H9 (cell line): ENCODE results near the gene MED10. TPM values are rescaled to one million over a fixed set of nuclear protein-coding genes. Genes with fewer than 3 reads are reported as not detected.

Experiments used
- DNase-seq: peaks from one replicate; pipeline ENCODE4 v3.0.0-alpha.2; 2017
- H2AFZ ChIP-seq: one replicate; pipeline ENCODE4 v1.6.1; 2013; ENCODE audit warnings: mild to moderate bottlenecking, low read length, control low read depth, moderate library complexity
- H2AK5ac ChIP-seq: 2 replicates; pipeline ENCODE4 v1.6.1; 2013; ENCODE audit warnings: low read length, control low read depth, mixed read lengths; ENCODE audit not compliant: insufficient read length
- H2BK120ac ChIP-seq: one replicate; pipeline ENCODE4 v1.6.1; 2013; ENCODE audit warnings: low read depth, mild to moderate bottlenecking, low read length, control low read depth, inconsistent platforms; ENCODE audit not compliant: poor library complexity, severe bottlenecking
- H2BK12ac ChIP-seq: 2 replicates; pipeline ENCODE4 v1.6.1; 2013; ENCODE audit warnings: low read length, control low read depth, mixed read lengths, low read depth; ENCODE audit not compliant: insufficient read length
- H2BK15ac ChIP-seq: 2 replicates; pipeline ENCODE4 v1.6.1; 2013; ENCODE audit warnings: low read depth, low read length, control low read depth
- H2BK20ac ChIP-seq: one replicate; pipeline ENCODE4 v1.6.1; 2013; ENCODE audit warnings: low read depth, mild to moderate bottlenecking, low read length, control low read depth, inconsistent platforms; ENCODE audit not compliant: poor library complexity, severe bottlenecking
- H2BK5ac ChIP-seq: 2 replicates; pipeline ENCODE4 v1.6.1; 2013; ENCODE audit warnings: low read length, control low read depth, mixed read lengths; ENCODE audit not compliant: insufficient read length
- H3K14ac ChIP-seq: 2 replicates; pipeline ENCODE4 v1.6.1; 2013; ENCODE audit warnings: low read length, control low read depth; ENCODE audit not compliant: insufficient read depth
- H3K18ac ChIP-seq: 2 replicates; pipeline ENCODE4 v1.6.1; 2013; ENCODE audit warnings: low read depth, mild to moderate bottlenecking, mixed read lengths, low read length, control low read depth; ENCODE audit not compliant: insufficient read length
- H3K23ac ChIP-seq: 2 replicates; pipeline ENCODE4 v1.6.1; 2013; ENCODE audit warnings: low read length, control low read depth, mixed read lengths, low read depth; ENCODE audit not compliant: insufficient read length
- H3K23me2 ChIP-seq: 2 replicates; pipeline ENCODE4 v1.6.1; 2013; ENCODE audit warnings: low read depth, mild to moderate bottlenecking, mixed read lengths, low read length, control low read depth; ENCODE audit not compliant: insufficient read length, poor library complexity, severe bottlenecking
- H3K27ac ChIP-seq: 2 replicates; pipeline ENCODE4 v1.5.1; 2013; ENCODE audit warnings: low read length, control low read depth, mixed read lengths, low read depth; ENCODE audit not compliant: insufficient read length
- H3K27me3 ChIP-seq: 2 replicates; pipeline ENCODE4 v1.6.1; 2013; ENCODE audit warnings: low read length, control low read depth, inconsistent platforms; ENCODE audit not compliant: insufficient read depth
- H3K4ac ChIP-seq: 2 replicates; pipeline ENCODE4 v1.6.1; 2013; ENCODE audit warnings: low read depth, mild to moderate bottlenecking, control low read depth, inconsistent platforms, low read length, moderate library complexity
- H3K4me1 ChIP-seq: 2 replicates; pipeline ENCODE4 v1.6.1; 2013; ENCODE audit warnings: low read length, control low read depth, inconsistent platforms; ENCODE audit not compliant: insufficient read depth
- H3K4me2 ChIP-seq: 2 replicates; pipeline ENCODE4 v1.6.1; 2013; ENCODE audit warnings: low read length, control low read depth, mixed read lengths; ENCODE audit not compliant: insufficient read length, insufficient read depth
- H3K56ac ChIP-seq: 2 replicates; pipeline ENCODE4 v1.6.1; 2013; ENCODE audit warnings: low read depth, mild to moderate bottlenecking, mixed read lengths, low read length, control low read depth; ENCODE audit not compliant: insufficient read length
- H3K79me1 ChIP-seq: 2 replicates; pipeline ENCODE4 v1.6.1; 2013; ENCODE audit warnings: low read depth, mild to moderate bottlenecking, moderate library complexity, low read length, control low read depth, inconsistent platforms; ENCODE audit not compliant: insufficient read depth, poor library complexity, severe bottlenecking
- H3K79me2 ChIP-seq: 2 replicates; pipeline ENCODE4 v1.6.1; 2013; ENCODE audit warnings: low read length, control low read depth, inconsistent platforms; ENCODE audit not compliant: insufficient read depth
- H3K9ac ChIP-seq: 2 replicates; pipeline ENCODE4 v1.6.1; 2013; ENCODE audit warnings: low read length, control low read depth, mixed read lengths; ENCODE audit not compliant: insufficient read length; ENCODE audit errors: extremely low read depth
- H3K9me3 ChIP-seq: one replicate; pipeline ENCODE4 v1.6.1; 2013; ENCODE audit warnings: low read depth, low read length, inconsistent platforms; ENCODE audit not compliant: control insufficient read depth
- H3T11ph ChIP-seq: one replicate; pipeline ENCODE4 v1.6.1; 2013; ENCODE audit warnings: mild to moderate bottlenecking, low read length, control low read depth, inconsistent platforms
- H4K20me1 ChIP-seq: one replicate; pipeline ENCODE4 v1.6.1; 2013; ENCODE audit not compliant: control insufficient read depth, insufficient read length, insufficient read depth
- H4K5ac ChIP-seq: 2 replicates; pipeline ENCODE4 v1.6.1; 2013; ENCODE audit warnings: low read depth, mild to moderate bottlenecking, mixed read lengths, low read length, control low read depth; ENCODE audit not compliant: insufficient read length
- H4K8ac ChIP-seq: replicated peaks from 2 replicates; pipeline ENCODE4 v1.6.1; 2013; ENCODE audit warnings: low read length, control low read depth, mixed read lengths, low read depth; ENCODE audit not compliant: insufficient read length
- H4K91ac ChIP-seq: 2 replicates; pipeline ENCODE4 v1.6.1; 2013; ENCODE audit warnings: low read depth, mild to moderate bottlenecking, moderate library complexity, mixed read lengths, low read length, control low read depth; ENCODE audit not compliant: insufficient read length
- H3K27ac Mint-ChIP-seq, 3 experiments: 2 replicates in 2 of 3; 3 replicates in 1 of 3; pipeline ENCODE4 v1.8.0; 2020 to 2021; ENCODE audit warnings: mixed read lengths in 3 of 3, mild to moderate bottlenecking in 1 of 3, moderate library complexity in 1 of 3
- H3K27me3 Mint-ChIP-seq: 2 replicates; pipeline ENCODE4 v1.8.0; 2021; ENCODE audit warnings: low read depth, mild to moderate bottlenecking, moderate library complexity, mixed read lengths
- H3K36me3 Mint-ChIP-seq, 3 experiments: 2 replicates in 2 of 3; 3 replicates in 1 of 3; pipeline ENCODE4 v1.8.0; 2020 to 2021; ENCODE audit warnings: low read depth in 3 of 3, mixed read lengths in 3 of 3; ENCODE audit not compliant: insufficient read depth in 1 of 3
- H3K4me1 Mint-ChIP-seq, 2 experiments: 2 replicates each; pipeline ENCODE4 v1.8.0; 2020; ENCODE audit warnings: mixed read lengths in 2 of 2
- H3K4me3 Mint-ChIP-seq, 2 experiments: 2 replicates in 1 of 2; 3 replicates in 1 of 2; pipeline ENCODE4 v1.8.0; 2020 to 2021; ENCODE audit warnings: mild to moderate bottlenecking in 2 of 2, mixed read lengths in 2 of 2, moderate library complexity in 1 of 2
- H3K9me3 Mint-ChIP-seq, 2 experiments: 2 replicates in 1 of 2; 3 replicates in 1 of 2; pipeline ENCODE4 v1.8.0; 2020; ENCODE audit warnings: mild to moderate bottlenecking in 2 of 2, mixed read lengths in 2 of 2, moderate library complexity in 1 of 2
- CTCF ChIP-seq: fragments of 200-600 bp; sonication (generic); conservative IDR thresholded peaks from 3 replicates; pipeline ENCODE4 v1.8.0; 2021; ENCODE audit warnings: antibody characterized with exemption, mild to moderate bottlenecking
- WGBS: extraction: QIAGEN DNeasy Blood & Tissue Kit; methylation state at CpG from one replicate; pipeline ENCODE4 v1.1.7; 2013; ENCODE audit warnings: missing lambda C conversion rate, low lambda C conversion rate, mixed read lengths; ENCODE audit not compliant: insufficient read length; ENCODE audit errors: extremely low coverage; 5-methylcytosine and 5-hydroxymethylcytosine counted together
- total RNA-seq: library from RNA; stranded (reverse); gene quantifications from 2 replicates; pipeline ENCODE4 v1.2.1, GENCODE V29; 2021

MED10 gene
- total RNA-seq, 1 experiment from 2014 or later, result 35.3 TPM

GRCh38 chr5:6343951-6344592 is 34.3 kb downstream of the MED10 start:
- H3K4ac ChIP-seq, result no peak overlapping the region
- H2BK15ac ChIP-seq, result no peak overlapping the region
- no peak overlapping the region for H2BK5ac ChIP-seq
- no peak overlapping the region for H4K91ac ChIP-seq
- H4K5ac ChIP-seq, result no peak overlapping the region
- H3K9ac ChIP-seq, result no peak overlapping the region
- H3K9me3 ChIP-seq, result no peaks in the 10 kb centered on the region
- H2BK120ac ChIP-seq, result no peak overlapping the region
- H3K27me3 Mint-ChIP-seq, result peaks cover 15% of the 10 kb centered on the region
- H4K20me1 ChIP-seq, result no peaks in the 10 kb centered on the region
- H2BK20ac ChIP-seq, result no peak overlapping the region
- H3K56ac ChIP-seq, result no peak overlapping the region
- no peak overlapping the region for H3K27ac Mint-ChIP-seq
- H3K79me1 ChIP-seq, result no peaks in the 10 kb centered on the region
- H3K23me2 ChIP-seq, result no peaks in the 10 kb centered on the region
- DNase-seq, result no peak
- H3K4me1 ChIP-seq, result no peaks in the 10 kb centered on the region
- H3K79me2 ChIP-seq, result no peaks in the 10 kb centered on the region
- H3K4me1 Mint-ChIP-seq, result no peaks in the 10 kb centered on the region
- no peak overlapping the region for H2AFZ ChIP-seq
- H2BK12ac ChIP-seq, result no peak overlapping the region
- H3K4me2 ChIP-seq, result no peak overlapping the region
- H3K18ac ChIP-seq, result no peak overlapping the region
- no peaks in the 10 kb centered on the region for H3K27me3 ChIP-seq
- no peak overlapping the region; the same call in 1 of the 2 replicates for H3K14ac ChIP-seq
- H3T11ph ChIP-seq, result no peak overlapping the region
- no peak overlapping the region for H3K4me3 Mint-ChIP-seq
- WGBS, result no CpG with 5 or more reads among the region's 11 CpGs
- TF ChIP-seq CTCF, result no peak
- H3K9me3 Mint-ChIP-seq, result no peaks in the 10 kb centered on the region
- no peak overlapping the region for H4K8ac ChIP-seq
- H3K27ac ChIP-seq, result no peak overlapping the region
- H2AK5ac ChIP-seq, result no peak overlapping the region
- H3K23ac ChIP-seq, result no peak overlapping the region
- H3K36me3 Mint-ChIP-seq, result no peaks in the 10 kb centered on the region
